ENCODE data around the gene AXL. TPM values are rescaled to one million over a fixed set of nuclear protein-coding genes. Genes with fewer than 3 reads are reported as not detected.

Gene AXL
- total and polyA plus RNA-seq, 10 donors, result 2.3 to 135 (median 61.5) TPM

DNA sequence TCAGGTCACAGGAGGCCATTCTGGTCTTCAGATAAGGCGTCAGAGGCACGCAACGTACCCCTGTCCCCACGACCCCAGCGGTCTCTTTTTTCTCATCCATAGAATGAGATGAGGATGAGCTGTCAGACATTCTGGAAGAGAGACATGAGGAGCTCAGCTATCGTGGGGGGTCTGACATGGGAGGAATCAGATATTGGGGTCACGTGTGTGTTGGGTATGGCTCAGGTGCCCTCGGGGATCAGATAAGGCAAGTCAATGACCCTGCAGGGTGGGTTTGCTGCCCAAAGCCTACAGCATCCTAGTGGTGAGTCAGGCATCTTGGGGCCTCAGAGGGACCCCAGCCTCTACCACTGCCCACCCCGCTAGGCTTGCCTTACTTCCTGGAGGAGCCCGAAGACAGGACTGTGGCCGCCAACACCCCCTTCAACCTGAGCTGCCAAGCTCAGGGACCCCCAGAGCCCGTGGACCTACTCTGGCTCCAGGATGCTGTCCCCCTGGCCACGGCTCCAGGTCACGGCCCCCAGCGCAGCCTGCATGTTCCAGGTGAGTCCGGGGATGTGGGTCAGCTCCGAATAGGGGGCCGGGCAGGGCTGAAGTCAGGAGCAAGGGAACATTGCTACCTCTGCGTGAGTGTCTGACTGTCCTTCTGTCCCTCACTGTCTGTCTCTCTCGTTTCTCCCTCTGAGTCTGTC is 2.6 kb downstream of the AXL start:
- no peak for DNase-seq
- peak overlapping the region in 1 of 8 donors; percentile 80 for H3K27ac ChIP-seq
- H3K4me1 ChIP-seq, result peaks cover 0 to 43% (median 12%) of the 10 kb centered on the region in 6 donors
- no peaks in the 10 kb centered on the region for H3K36me3 ChIP-seq
- TF ChIP-seq POLR2AphosphoS5 (IDR thresholded peaks at IDR 0.05) (no peak), CTCF (IDR thresholded peaks at IDR 0.05 in 8 of 11, conservative IDR thresholded peaks at IDR 0.05 in 3 of 11) (no peak), POLR2A (IDR thresholded peaks at IDR 0.05) (no peak)
- H3K27me3 ChIP-seq (replicated peaks in 1 of 7), result peaks cover 0 to 75% (median 26%) of the 10 kb centered on the region in 7 donors
- WGBS, 5 donors, result 87 to 91% (median 89%) methylated on average over 19 to 20 of the region's 20 CpGs
- intact Hi-C loops (cut with DNase I; ENCODE audit: low total_unique reads), result no loop called here
- no peaks in the 10 kb centered on the region for H3K9me3 ChIP-seq
- peak overlapping the region in 2 of 8 donors; percentile 58 to 69 for H3K4me3 ChIP-seq

GRCh38 chr19:41222240-41222639 is 3.2 kb downstream of the AXL start:
- H3K4me1 ChIP-seq, result peaks cover 0 to 49% (median 18%) of the 10 kb centered on the region in 6 donors
- no peak for DNase-seq
- intact Hi-C loops (cut with DNase I; ENCODE audit: low total_unique reads), result no loop called here
- H3K36me3 ChIP-seq, result no peaks in the 10 kb centered on the region
- H3K27ac ChIP-seq, result no peak overlapping the region
- no peak overlapping the region for H3K4me3 ChIP-seq
- TF ChIP-seq POLR2A (IDR thresholded peaks at IDR 0.05) (no peak), CTCF (IDR thresholded peaks at IDR 0.05 in 8 of 11, conservative IDR thresholded peaks at IDR 0.05 in 3 of 11) (no peak), POLR2AphosphoS5 (IDR thresholded peaks at IDR 0.05) (no peak)
- H3K9me3 ChIP-seq, result no peaks in the 10 kb centered on the region
- H3K27me3 ChIP-seq (replicated peaks in 1 of 7), result peaks cover 0 to 79% (median 30%) of the 10 kb centered on the region in 7 donors
- WGBS, 5 donors, result 78 to 85% (median 83%) methylated on average over 10 of the region's 10 CpGs

DNA sequence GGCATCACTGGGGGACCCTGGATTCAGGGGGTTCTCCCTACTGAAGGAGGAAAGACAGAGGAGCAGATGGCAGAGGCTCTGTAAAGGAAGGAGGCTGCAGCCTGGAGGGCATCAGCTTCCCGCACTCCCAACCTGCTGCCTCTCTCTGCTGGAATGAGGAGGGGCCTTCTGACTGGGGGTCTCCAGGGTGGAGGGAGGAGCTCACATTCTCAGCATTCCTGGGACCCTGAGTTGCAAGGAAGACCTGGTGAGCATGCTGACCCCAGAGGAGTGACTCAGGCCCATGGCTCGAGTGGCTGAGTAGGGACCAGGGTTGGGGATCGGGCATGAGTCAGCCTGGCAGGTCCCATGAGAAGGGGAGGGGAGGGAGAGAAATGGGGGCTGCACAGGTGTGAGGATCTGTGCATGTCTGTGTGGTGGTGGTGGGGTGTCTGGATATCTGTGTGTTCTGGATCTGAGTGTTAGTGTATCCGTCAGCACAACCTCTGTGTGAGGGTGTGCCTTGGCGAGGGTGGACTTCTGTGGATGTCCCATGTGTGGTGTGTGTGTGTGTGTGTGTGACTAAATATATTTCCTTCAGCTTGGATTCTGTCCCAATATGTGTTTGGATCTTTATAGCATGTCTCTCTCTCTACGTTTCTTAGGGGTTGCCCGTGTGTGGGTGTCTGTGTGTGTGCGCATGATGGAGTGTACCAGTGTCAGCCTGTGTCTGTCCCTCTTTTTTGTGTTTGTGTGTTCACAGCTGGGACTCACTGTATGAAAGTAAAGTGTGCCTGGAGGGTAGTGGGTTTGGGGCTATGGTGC is 4.6 kb downstream of the AXL start:
- no peak overlapping the region for H3K27ac ChIP-seq
- peak overlapping the region in 2 of 8 donors; percentile 17 to 35 for H3K4me3 ChIP-seq
- H3K27me3 ChIP-seq (replicated peaks in 1 of 7), result peaks cover 0 to 79% (median 22%) of the 10 kb centered on the region in 7 donors
- H3K36me3 ChIP-seq, result no peaks in the 10 kb centered on the region
- intact Hi-C loops (cut with DNase I; ENCODE audit: low total_unique reads), result no loop called here
- 51 to 78% (median 65%) methylated on average over 7 to 8 of the region's 8 CpGs for WGBS, 5 donors
- H3K9me3 ChIP-seq, result no peaks in the 10 kb centered on the region
- DNase-seq, result no peak
- TF ChIP-seq POLR2AphosphoS5 (IDR thresholded peaks at IDR 0.05) (no peak), CTCF (IDR thresholded peaks at IDR 0.05 in 8 of 11, conservative IDR thresholded peaks at IDR 0.05 in 3 of 11) (no peak), POLR2A (IDR thresholded peaks at IDR 0.05) (no peak)
- H3K4me1 ChIP-seq, result peaks cover 0 to 51% (median 19%) of the 10 kb centered on the region in 6 donors

DNA sequence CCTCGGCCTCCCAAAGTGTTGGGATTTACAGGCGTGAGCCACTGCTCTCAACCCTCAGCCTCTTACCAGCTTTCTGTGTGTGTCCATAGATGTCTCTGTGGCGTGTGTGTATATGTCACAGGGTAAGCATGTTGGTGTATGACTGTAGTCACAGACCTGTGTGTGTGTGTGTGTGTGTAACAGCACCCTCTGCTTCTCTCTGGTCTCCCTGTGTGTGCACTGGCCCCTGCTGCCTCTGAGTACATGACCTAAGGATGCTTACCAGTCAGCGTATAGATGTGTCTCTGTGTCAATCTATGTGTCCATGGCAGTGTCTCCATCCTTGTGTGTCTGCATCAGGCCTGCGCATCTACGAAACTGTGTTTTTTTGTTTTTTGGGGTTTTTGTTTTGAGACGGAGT is 5.6 kb downstream of the AXL start:
- Histone ChIP-seq H3K36me3 (no peaks in the 10 kb centered on the region), H3K27me3 (replicated peaks in 1 of 7) (peaks cover 0 to 79% (median 15%) of the 10 kb centered on the region in 7 donors), H3K4me1 (peaks cover 0 to 51% (median 19%) of the 10 kb centered on the region in 6 donors), H3K27ac (no peak overlapping the region), H3K9me3 (no peaks in the 10 kb centered on the region), H3K4me3 (peak overlapping the region in 1 of 8 donors; percentile 35)
- no peak for DNase-seq
- 87 to 96% (median 91%) methylated on average over 7 of the region's 7 CpGs for WGBS, 5 donors
- TF ChIP-seq POLR2AphosphoS5 (IDR thresholded peaks at IDR 0.05), result no peak
- no peak for TF ChIP-seq CTCF (IDR thresholded peaks at IDR 0.05 in 8 of 11, conservative IDR thresholded peaks at IDR 0.05 in 3 of 11)
- no peak for TF ChIP-seq POLR2A (IDR thresholded peaks at IDR 0.05)
- intact Hi-C loops (cut with DNase I; ENCODE audit: low total_unique reads), result no loop called here
